PC-3 (cell line): ENCODE results near the gene PSMC5.

Source experiments
- EZH2 ChIP-seq: fragments of 300-600 bp; sonication (generic); IDR thresholded peaks from one replicate; pipeline ENCODE4 v1.6.1; 2017; ENCODE audit warnings: antibody characterized with exemption, mild to moderate bottlenecking, low read length; ENCODE audit not compliant: unreplicated experiment
- TF ChIP-seq, protein P1 (sequence below): fragments of 300-600 bp; sonication (generic); conservative IDR thresholded peaks from 2 replicates; pipeline ENCODE4 v1.5.1; 2017; ENCODE audit warnings: antibody characterized with exemption, low read depth, mild to moderate bottlenecking, low read length

DNA sequence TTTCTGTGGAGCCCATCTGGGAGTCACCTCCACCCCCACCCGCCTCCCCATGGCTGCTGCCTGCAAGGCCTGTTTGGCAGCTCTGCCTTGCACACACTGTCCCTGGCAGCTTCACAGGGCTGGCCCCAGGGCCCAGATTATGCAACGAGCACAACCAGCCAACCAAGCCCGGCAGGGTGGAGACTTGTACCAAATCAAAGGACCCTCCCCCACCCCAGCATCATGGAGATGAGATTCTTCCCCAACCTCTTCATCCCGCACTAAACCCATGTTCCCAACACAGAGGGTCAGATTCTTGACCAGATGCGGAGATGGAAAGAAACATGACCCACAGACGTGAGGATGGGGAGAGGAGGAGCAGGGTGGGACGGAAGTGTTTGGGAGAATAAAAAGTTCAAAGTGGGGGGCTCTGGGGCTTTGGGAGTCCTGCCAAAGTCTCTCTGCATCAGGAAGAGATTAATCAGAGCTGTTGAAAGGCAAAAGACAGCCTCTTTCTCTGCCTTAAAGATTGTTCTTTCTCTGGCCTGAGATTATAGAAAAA lies 11.5 kb downstream of the PSMC5 start:
- TF ChIP-seq, protein P1, sequence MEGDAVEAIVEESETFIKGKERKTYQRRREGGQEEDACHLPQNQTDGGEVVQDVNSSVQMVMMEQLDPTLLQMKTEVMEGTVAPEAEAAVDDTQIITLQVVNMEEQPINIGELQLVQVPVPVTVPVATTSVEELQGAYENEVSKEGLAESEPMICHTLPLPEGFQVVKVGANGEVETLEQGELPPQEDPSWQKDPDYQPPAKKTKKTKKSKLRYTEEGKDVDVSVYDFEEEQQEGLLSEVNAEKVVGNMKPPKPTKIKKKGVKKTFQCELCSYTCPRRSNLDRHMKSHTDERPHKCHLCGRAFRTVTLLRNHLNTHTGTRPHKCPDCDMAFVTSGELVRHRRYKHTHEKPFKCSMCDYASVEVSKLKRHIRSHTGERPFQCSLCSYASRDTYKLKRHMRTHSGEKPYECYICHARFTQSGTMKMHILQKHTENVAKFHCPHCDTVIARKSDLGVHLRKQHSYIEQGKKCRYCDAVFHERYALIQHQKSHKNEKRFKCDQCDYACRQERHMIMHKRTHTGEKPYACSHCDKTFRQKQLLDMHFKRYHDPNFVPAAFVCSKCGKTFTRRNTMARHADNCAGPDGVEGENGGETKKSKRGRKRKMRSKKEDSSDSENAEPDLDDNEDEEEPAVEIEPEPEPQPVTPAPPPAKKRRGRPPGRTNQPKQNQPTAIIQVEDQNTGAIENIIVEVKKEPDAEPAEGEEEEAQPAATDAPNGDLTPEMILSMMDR = no peak
- TF ChIP-seq EZH2 = no peak
